Loucy (cell line): Measurements from ENCODE around the gene GAREM1.

Experiments used
- H2AFZ ChIP-seq: fragments of 200-600 bp; sonication (generic); 2 replicates; pipeline ENCODE4 v1.6.0; 2016; ENCODE audit warnings: antibody characterized with exemption, mild to moderate bottlenecking, low read length, moderate library complexity
- H3F3A ChIP-seq: fragments of 200-600 bp; 2 replicates; pipeline ENCODE4 v1.6.0; 2016; ENCODE audit warnings: antibody characterized with exemption, low read depth, mild to moderate bottlenecking
- H3K27me3 ChIP-seq: fragments of 200-600 bp; sonication (generic); 2 replicates; pipeline ENCODE4 v1.6.1; 2014; ENCODE audit warnings: low read length, mild to moderate bottlenecking; ENCODE audit not compliant: insufficient read depth, poor library complexity, severe bottlenecking
- H3K36me3 ChIP-seq: fragments of 200-600 bp; sonication (generic); 2 replicates; pipeline ENCODE4 v1.6.1; 2016; ENCODE audit warnings: low read length; ENCODE audit not compliant: insufficient read depth
- H3K4me1 ChIP-seq: fragments of 200-600 bp; sonication (generic); 2 replicates; pipeline ENCODE4 v1.5.1; 2014; ENCODE audit warnings: low read length, mild to moderate bottlenecking; ENCODE audit not compliant: insufficient read depth, poor library complexity, severe bottlenecking
- H3K4me2 ChIP-seq: fragments of 200-600 bp; sonication (generic); 2 replicates; pipeline ENCODE4 v1.6.0; 2014; ENCODE audit warnings: antibody characterized with exemption, low read length, low read depth, mild to moderate bottlenecking; ENCODE audit not compliant: poor library complexity, severe bottlenecking
- H3K4me3 ChIP-seq: fragments of 200-600 bp; sonication (generic); 2 replicates; pipeline ENCODE4 v1.5.1; 2014; ENCODE audit warnings: low read length, mild to moderate bottlenecking, mixed read lengths; ENCODE audit not compliant: poor library complexity, severe bottlenecking
- H3K79me2 ChIP-seq: fragments of 200-600 bp; sonication (generic); 2 replicates; pipeline ENCODE4 v1.6.1; 2014; ENCODE audit warnings: low read length; ENCODE audit not compliant: insufficient read depth
- H3K9ac ChIP-seq: fragments of 200-600 bp; sonication (generic); 2 replicates; pipeline ENCODE4 v1.6.0; 2014; ENCODE audit warnings: mild to moderate bottlenecking, low read depth, low read length, moderate library complexity; ENCODE audit not compliant: poor library complexity, severe bottlenecking
- H3K9me2 ChIP-seq: fragments of 200-600 bp; sonication (generic); replicated peaks from 2 replicates; pipeline ENCODE4 v1.6.1; 2016; ENCODE audit warnings: low read depth, low read length, mixed read lengths
- H3K9me3 ChIP-seq: fragments of 200-600 bp; sonication (generic); 2 replicates; pipeline ENCODE4 v1.6.1; 2014; ENCODE audit warnings: mild to moderate bottlenecking, antibody characterized with exemption, low read length, low read depth; ENCODE audit not compliant: insufficient read depth
- H4K20me1 ChIP-seq: fragments of 200-600 bp; sonication (generic); 2 replicates; pipeline ENCODE4 v1.6.0; 2014; ENCODE audit warnings: antibody characterized with exemption, low read length, mild to moderate bottlenecking; ENCODE audit not compliant: insufficient read depth, poor library complexity, severe bottlenecking
- CTCF ChIP-seq: fragments of 200-600 bp; sonication (generic); conservative IDR thresholded peaks from 2 replicates; pipeline ENCODE4 v1.5.1; 2014; ENCODE audit warnings: mild to moderate bottlenecking, antibody characterized with exemption, low read length
- EZH2phosphoT487 ChIP-seq: fragments of 200-600 bp; IDR thresholded peaks from 2 replicates; pipeline ENCODE4 v1.6.1; 2018; ENCODE audit warnings: antibody characterized with exemption, mild to moderate bottlenecking, moderate library complexity, borderline replicate concordance

Gene GAREM1

GRCh38 chr18:32372047-32372380, 98.7 kb downstream of the GAREM1 start:
- Histone ChIP-seq H3K79me2 (no peaks in the 10 kb centered on the region), H3K9me2 (no peaks in the 10 kb centered on the region), H3F3A (no peaks in the 10 kb centered on the region), H3K4me3 (no peak overlapping the region), H3K4me1 (no peaks in the 10 kb centered on the region), H3K9ac (no peak overlapping the region), H3K4me2 (no peak overlapping the region), H4K20me1 (no peaks in the 10 kb centered on the region), H2AFZ (no peak overlapping the region), H3K36me3 (no peaks in the 10 kb centered on the region), H3K27me3 (no peaks in the 10 kb centered on the region), H3K9me3 (no peaks in the 10 kb centered on the region)
- no peak for TF ChIP-seq CTCF
- no peak for TF ChIP-seq EZH2phosphoT487

GRCh38 chr18:32371384-32371783, 99.3 kb downstream of the GAREM1 start:
- no peak overlapping the region for H3K4me2 ChIP-seq
- H2AFZ ChIP-seq, result no peak overlapping the region
- H3K9me2 ChIP-seq, result no peaks in the 10 kb centered on the region
- no peak overlapping the region for H3K4me3 ChIP-seq
- H3K4me1 ChIP-seq, result no peaks in the 10 kb centered on the region
- no peaks in the 10 kb centered on the region for H3K36me3 ChIP-seq
- no peak overlapping the region for H3K9ac ChIP-seq
- H4K20me1 ChIP-seq, result no peaks in the 10 kb centered on the region
- TF ChIP-seq CTCF (no peak), EZH2phosphoT487 (no peak)
- H3K27me3 ChIP-seq, result no peaks in the 10 kb centered on the region
- H3K9me3 ChIP-seq, result no peaks in the 10 kb centered on the region
- H3K79me2 ChIP-seq, result no peaks in the 10 kb centered on the region
- no peaks in the 10 kb centered on the region for H3F3A ChIP-seq

GRCh38 chr18:32368991-32369390, 101.7 kb downstream of the GAREM1 start:
- H3K9ac ChIP-seq, result no peak overlapping the region
- no peaks in the 10 kb centered on the region for H3K79me2 ChIP-seq
- no peaks in the 10 kb centered on the region for H3F3A ChIP-seq
- no peaks in the 10 kb centered on the region for H3K4me1 ChIP-seq
- no peaks in the 10 kb centered on the region for H4K20me1 ChIP-seq
- no peaks in the 10 kb centered on the region for H3K9me3 ChIP-seq
- H3K4me3 ChIP-seq, result no peak overlapping the region
- H3K27me3 ChIP-seq, result no peaks in the 10 kb centered on the region
- H3K4me2 ChIP-seq, result no peak overlapping the region
- H2AFZ ChIP-seq, result no peak overlapping the region
- no peaks in the 10 kb centered on the region for H3K36me3 ChIP-seq
- H3K9me2 ChIP-seq, result no peaks in the 10 kb centered on the region
- TF ChIP-seq CTCF, result no peak
- no peak for TF ChIP-seq EZH2phosphoT487
